Natural killer cell (primary cell): ENCODE results near the gene SETBP1. TPM values are rescaled to one million over a fixed set of nuclear protein-coding genes. Genes with fewer than 3 reads are reported as not detected.
"Not testable (repeated sequence)": the region's sequence is repeated elsewhere in the genome, so short reads cannot be mapped to it uniquely, and the experiment has no call there.

ENCODE experiments used
- ATAC-seq, 3 donors: fragments of 150-1000 bp in 2 of 3; fragments of 200-7000 bp in 1 of 3; cut with Tn5 transposase; 1 replicate in 1 of 3; 2 replicates in 2 of 3; pipeline ENCODE4 v1.10.0; 2021; ENCODE audit warnings: mild to moderate bottlenecking in 2 of 3, moderate library complexity in 2 of 3
- DNase-seq, 2 donors: peaks; one replicate each; pipeline versions ENCODE4 v3.0.0 to v3.0.0-alpha.2; 2013 to 2021; ENCODE audit warnings: mixed read lengths in 1 of 2
- H3K27ac ChIP-seq: one replicate; pipeline ENCODE4 v1.5.1; 2013; ENCODE audit warnings: mild to moderate bottlenecking, low read length
- H3K27me3 ChIP-seq: one replicate; pipeline ENCODE4 v1.6.1; 2013; ENCODE audit warnings: low read length; ENCODE audit not compliant: control insufficient read depth, insufficient read depth
- H3K36me3 ChIP-seq: one replicate; pipeline ENCODE4 v1.6.1; 2013; ENCODE audit warnings: low read length; ENCODE audit not compliant: control insufficient read depth, insufficient read depth
- H3K4me1 ChIP-seq: one replicate; pipeline ENCODE4 v1.6.1; 2013; ENCODE audit warnings: low read length; ENCODE audit not compliant: control insufficient read depth, insufficient read depth
- H3K4me3 ChIP-seq: one replicate; pipeline ENCODE4 v1.5.1; 2013; ENCODE audit warnings: low read length
- H3K9me3 ChIP-seq: one replicate; pipeline ENCODE4 v1.6.1; 2013; ENCODE audit warnings: low read length; ENCODE audit not compliant: control insufficient read depth, insufficient read depth
- H3K27ac Mint-ChIP-seq, 2 donors: one replicate each; pipeline ENCODE4 v1.8.0; 2022; ENCODE audit warnings: mild to moderate bottlenecking in 2 of 2, mixed read lengths in 2 of 2, moderate library complexity in 1 of 2
- H3K27me3 Mint-ChIP-seq, 2 donors: one replicate each; pipeline ENCODE4 v1.8.0; 2022; ENCODE audit warnings: low read depth in 2 of 2, mixed read lengths in 2 of 2
- H3K36me3 Mint-ChIP-seq: one replicate; pipeline ENCODE4 v1.8.0; 2022; ENCODE audit warnings: mixed read lengths
- H3K4me1 Mint-ChIP-seq, 2 donors: one replicate each; pipeline ENCODE4 v1.8.0; 2022; ENCODE audit warnings: mixed read lengths in 2 of 2
- H3K4me3 Mint-ChIP-seq: one replicate; pipeline ENCODE4 v1.8.0; 2022; ENCODE audit warnings: mild to moderate bottlenecking, moderate library complexity, mixed read lengths
- H3K9me3 Mint-ChIP-seq, 2 donors: one replicate each; pipeline ENCODE4 v1.8.0; 2022; ENCODE audit warnings: mixed read lengths in 2 of 2
- WGBS: methylation state at CpG from one replicate; pipeline ENCODE4 v1.1.7; 2013; ENCODE audit warnings: missing lambda C conversion rate; ENCODE audit not compliant: insufficient coverage; 5-methylcytosine and 5-hydroxymethylcytosine counted together
- intact Hi-C: fragments of 100-400 bp; cut with micrococcal nuclease; formaldehyde crosslinking; loops from one replicate; pipeline ENCODE4 v1.14.2; 2022
- total RNA-seq, 4 donors: library from RNA; stranded (reverse); fragments of 120-200 nt in 1 of 4; gene quantifications; one replicate each; pipeline versions ENCODE4 v1.2.3 to v1.2.4, GENCODE V29; 2013 to 2022
- TF ChIP-seq, protein P1 (sequence below): fragments of 200-600 bp; IDR thresholded peaks from one replicate; pipeline ENCODE4 v1.8.0; 2022; ENCODE audit warnings: antibody characterized with exemption

SETBP1 gene
- total RNA-seq, 3 donors from 2014 or later (not counting 1 experiment from before 2014, with no cell fraction given): 36.0 to 46.6 (median 41.2) TPM

DNA sequence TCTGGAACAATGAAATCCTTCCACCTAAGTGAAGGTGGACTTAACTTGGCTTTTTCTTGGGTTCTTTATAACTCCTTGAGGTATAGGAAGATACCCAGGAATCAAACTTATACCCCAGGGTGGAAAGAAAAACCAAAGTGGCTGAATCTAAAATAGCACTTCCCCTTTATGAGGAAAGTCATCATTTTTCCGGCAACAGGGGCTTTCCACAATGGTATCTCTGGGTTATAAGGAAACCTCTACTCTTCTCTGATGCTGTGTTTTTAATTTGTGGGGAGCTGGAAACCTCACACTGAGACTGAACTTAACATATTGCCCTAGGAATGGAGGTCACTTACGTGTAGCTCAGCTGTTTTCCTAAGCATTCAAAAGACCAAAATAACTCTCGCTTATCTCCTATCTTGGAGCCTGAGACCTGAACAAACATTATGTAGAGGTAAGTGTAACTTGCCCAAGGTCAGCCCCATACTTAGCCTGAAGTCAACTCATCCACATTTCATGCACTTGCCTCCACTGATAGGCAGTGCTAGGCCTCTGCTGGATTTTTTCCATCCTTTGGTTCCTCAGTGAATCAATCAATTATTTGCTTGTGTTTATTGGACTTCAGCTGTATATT is 117.9 kb downstream of the SETBP1 start:
- H3K9me3 ChIP-seq: no peaks in the 10 kb centered on the region
- no peaks in the 10 kb centered on the region for H3K27me3 Mint-ChIP-seq
- H3K27ac Mint-ChIP-seq: peak overlapping the region in 1 of 2 donors; percentile 22
- intact Hi-C loops: no loop called here
- DNase-seq: no peak
- peaks cover 36 to 38% of the 10 kb centered on the region in 2 donors for H3K4me1 Mint-ChIP-seq
- H3K27ac ChIP-seq: peak overlapping the region; percentile 10
- no CpG with 5 or more reads among the region's 3 CpGs for WGBS
- H3K36me3 Mint-ChIP-seq: peaks cover 7% of the 10 kb centered on the region
- TF ChIP-seq, protein P1, sequence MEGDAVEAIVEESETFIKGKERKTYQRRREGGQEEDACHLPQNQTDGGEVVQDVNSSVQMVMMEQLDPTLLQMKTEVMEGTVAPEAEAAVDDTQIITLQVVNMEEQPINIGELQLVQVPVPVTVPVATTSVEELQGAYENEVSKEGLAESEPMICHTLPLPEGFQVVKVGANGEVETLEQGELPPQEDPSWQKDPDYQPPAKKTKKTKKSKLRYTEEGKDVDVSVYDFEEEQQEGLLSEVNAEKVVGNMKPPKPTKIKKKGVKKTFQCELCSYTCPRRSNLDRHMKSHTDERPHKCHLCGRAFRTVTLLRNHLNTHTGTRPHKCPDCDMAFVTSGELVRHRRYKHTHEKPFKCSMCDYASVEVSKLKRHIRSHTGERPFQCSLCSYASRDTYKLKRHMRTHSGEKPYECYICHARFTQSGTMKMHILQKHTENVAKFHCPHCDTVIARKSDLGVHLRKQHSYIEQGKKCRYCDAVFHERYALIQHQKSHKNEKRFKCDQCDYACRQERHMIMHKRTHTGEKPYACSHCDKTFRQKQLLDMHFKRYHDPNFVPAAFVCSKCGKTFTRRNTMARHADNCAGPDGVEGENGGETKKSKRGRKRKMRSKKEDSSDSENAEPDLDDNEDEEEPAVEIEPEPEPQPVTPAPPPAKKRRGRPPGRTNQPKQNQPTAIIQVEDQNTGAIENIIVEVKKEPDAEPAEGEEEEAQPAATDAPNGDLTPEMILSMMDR: no peak
- H3K36me3 ChIP-seq: no peaks in the 10 kb centered on the region
- H3K4me3 Mint-ChIP-seq: no peak overlapping the region
- no peaks in the 10 kb centered on the region for H3K27me3 ChIP-seq
- no peak overlapping the region for H3K4me3 ChIP-seq
- peaks cover 0 to 4% of the 10 kb centered on the region in 2 donors for H3K9me3 Mint-ChIP-seq
- ATAC-seq: no peak
- peaks cover 15% of the 10 kb centered on the region for H3K4me1 ChIP-seq

DNA sequence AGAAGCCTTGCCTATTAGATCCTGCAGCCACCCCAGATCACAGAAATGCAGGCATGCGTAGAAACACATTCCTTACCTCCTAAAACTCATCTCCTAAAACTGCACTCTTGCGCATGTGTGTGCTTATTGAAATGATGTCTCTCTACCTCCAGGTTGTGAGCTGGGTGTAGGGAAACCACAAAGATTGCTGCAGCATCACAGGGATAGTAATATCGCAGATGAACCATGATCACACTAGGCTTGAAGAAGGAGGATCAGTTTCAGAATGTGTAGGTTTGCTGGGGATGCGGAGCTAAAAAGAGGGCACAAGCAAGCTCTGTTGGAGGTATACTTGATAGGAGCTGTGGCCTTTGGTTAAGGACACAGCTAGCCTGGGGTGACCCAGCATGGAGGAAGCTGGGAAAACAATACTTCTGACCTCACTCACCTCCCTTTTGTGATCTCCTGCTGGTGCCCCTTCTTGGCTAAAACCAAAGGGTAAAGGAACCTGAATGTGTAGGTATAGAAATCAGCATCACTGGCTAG is 118.8 kb downstream of the SETBP1 start:
- no peak for ATAC-seq
- H3K9me3 Mint-ChIP-seq: peaks cover 0 to 4% of the 10 kb centered on the region in 2 donors
- H3K4me3 Mint-ChIP-seq: no peak overlapping the region
- WGBS: 82% methylated on average over 3 of the region's 4 CpGs
- Histone ChIP-seq H3K27me3 (no peaks in the 10 kb centered on the region), H3K4me1 (peaks cover 15% of the 10 kb centered on the region), H3K27ac (peak overlapping the region; percentile 60), H3K36me3 (no peaks in the 10 kb centered on the region), H3K4me3 (no peak overlapping the region), H3K9me3 (no peaks in the 10 kb centered on the region)
- intact Hi-C loops: no loop called here
- no peaks in the 10 kb centered on the region for H3K27me3 Mint-ChIP-seq
- peaks cover 7% of the 10 kb centered on the region for H3K36me3 Mint-ChIP-seq
- peaks cover 33 to 45% of the 10 kb centered on the region in 2 donors for H3K4me1 Mint-ChIP-seq
- TF ChIP-seq, protein P1: no peak
- peak overlapping the region; percentile 62 to 65 for H3K27ac Mint-ChIP-seq
- no peak for DNase-seq

DNA sequence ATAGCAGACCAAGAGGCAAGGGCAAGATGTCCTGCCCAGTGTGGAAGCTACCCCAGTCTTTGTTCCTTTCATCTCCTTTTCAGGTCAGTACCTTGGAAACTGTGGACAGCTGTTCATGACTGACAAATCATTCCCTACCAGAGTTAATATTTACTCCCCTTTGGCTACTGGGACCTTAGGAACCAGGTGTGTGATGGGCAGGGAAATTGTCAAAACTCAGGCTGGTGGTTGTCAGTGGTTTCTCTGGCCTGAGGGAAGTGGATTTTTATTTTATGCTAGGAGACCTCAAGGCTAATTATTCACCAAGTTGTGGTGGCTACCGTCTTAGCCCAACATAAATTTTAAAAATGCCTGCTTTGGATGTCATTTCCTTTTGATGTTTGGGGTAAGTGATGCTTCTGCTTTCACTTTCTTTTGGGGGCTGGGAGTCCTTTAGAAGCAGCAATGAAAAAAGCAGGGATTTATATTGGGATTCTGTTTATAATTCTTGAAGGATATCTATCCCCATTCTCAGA is 119.3 kb downstream of the SETBP1 start:
- peak overlapping the region; percentile 60 for H3K27ac ChIP-seq

GRCh38 chr18:44800766-44801165 is 120.1 kb downstream of the SETBP1 start:
- H3K4me3 Mint-ChIP-seq, ATAC-seq, H3K27me3 ChIP-seq, H3K9me3 ChIP-seq, H3K27ac ChIP-seq, H3K36me3 ChIP-seq, H3K27ac Mint-ChIP-seq, H3K27me3 Mint-ChIP-seq, H3K36me3 Mint-ChIP-seq, H3K4me3 ChIP-seq, DNase-seq, H3K9me3 Mint-ChIP-seq, intact Hi-C loops: not testable (repeated sequence)
- WGBS: 97% methylated on average over 4 of the region's 8 CpGs
- H3K4me1 Mint-ChIP-seq: peaks cover 40 to 52% of the 10 kb centered on the region in 2 donors
- H3K4me1 ChIP-seq: peaks cover 22% of the 10 kb centered on the region

More for the DNA sequence above, 119.3 kb downstream of the SETBP1 start:
- ATAC-seq: peak; percentile 43 to 64 (median 53)
- Mint-ChIP-seq H3K9me3 (peaks cover 0 to 4% of the 10 kb centered on the region in 2 donors), H3K36me3 (peaks cover 7% of the 10 kb centered on the region), H3K4me3 (peak overlapping the region; percentile 66), H3K27ac (peak overlapping the region; percentile 62 to 65), H3K4me1 (peaks cover 33 to 45% of the 10 kb centered on the region in 2 donors), H3K27me3 (no peaks in the 10 kb centered on the region)
- WGBS: 0% methylated on average over 1 of the region's 1 CpG
- no peaks in the 10 kb centered on the region for H3K9me3 ChIP-seq
- H3K4me1 ChIP-seq: peaks cover 15% of the 10 kb centered on the region
- H3K4me3 ChIP-seq: no peak overlapping the region
- intact Hi-C loops: no loop called here
- no peaks in the 10 kb centered on the region for H3K36me3 ChIP-seq
- TF ChIP-seq, protein P1: no peak
- DNase-seq: peak in 1 of 2 donors; percentile 7
- no peaks in the 10 kb centered on the region for H3K27me3 ChIP-seq
